Immature natural killer cell (primary cell): Measurements from ENCODE around the gene SPAG6. TPM values are rescaled to one million over a fixed set of nuclear protein-coding genes. Genes with fewer than 3 reads are reported as not detected.

ENCODE experiments used
- DNase-seq, 3 donors: peaks; one replicate each; pipeline ENCODE4 v3.0.0; 2022; ENCODE audit warnings: mixed read lengths in 1 of 3
- H3K27ac Mint-ChIP-seq, 6 donors: one replicate each; pipeline ENCODE4 v1.8.0; 2020; ENCODE audit warnings: mixed read lengths in 6 of 6, mild to moderate bottlenecking in 5 of 6, inconsistent platforms in 4 of 6, moderate library complexity in 3 of 6
- H3K27me3 Mint-ChIP-seq, 3 donors: one replicate each; pipeline ENCODE4 v1.8.0; 2020 to 2021; ENCODE audit warnings: low read depth in 3 of 3, mild to moderate bottlenecking in 3 of 3, mixed read lengths in 3 of 3, moderate library complexity in 3 of 3, inconsistent platforms in 1 of 3
- H3K36me3 Mint-ChIP-seq, 3 donors: one replicate each; pipeline ENCODE4 v1.8.0; 2020; ENCODE audit warnings: mixed read lengths in 3 of 3, inconsistent platforms in 2 of 3, mild to moderate bottlenecking in 2 of 3
- H3K4me1 Mint-ChIP-seq, 2 donors: one replicate each; pipeline ENCODE4 v1.8.0; 2020; ENCODE audit warnings: inconsistent platforms in 2 of 2, mild to moderate bottlenecking in 2 of 2, mixed read lengths in 2 of 2, moderate library complexity in 1 of 2
- H3K4me3 Mint-ChIP-seq, 5 donors: one replicate each; pipeline ENCODE4 v1.8.0; 2020; ENCODE audit warnings: mild to moderate bottlenecking in 5 of 5, mixed read lengths in 5 of 5, inconsistent platforms in 3 of 5, moderate library complexity in 3 of 5
- H3K9me3 Mint-ChIP-seq, 6 donors: one replicate each; pipeline ENCODE4 v1.8.0; 2020; ENCODE audit warnings: mild to moderate bottlenecking in 6 of 6, mixed read lengths in 6 of 6, inconsistent platforms in 4 of 6, moderate library complexity in 3 of 6
- polyA plus RNA-seq, 3 donors: library from polyadenylated mRNA; unstranded; fragments of 300-500 nt; fragmentation: Illumina TruSeq; gene quantifications; one replicate each; pipeline ENCODE4 v1.2.3, GENCODE V29; 2021

Gene SPAG6
- polyA plus RNA-seq, 3 donors from 2014 or later, result not detected

- Mint-ChIP-seq H3K27ac (peak overlapping the region in 1 of 6 donors; percentile 18), H3K4me3 (no peak overlapping the region), H3K4me1 (peaks cover 25 to 29% of the 10 kb centered on the region in 2 donors), H3K27me3 (peaks cover 1 to 7% (median 5%) of the 10 kb centered on the region in 3 donors), H3K36me3 (peaks cover 0 to 7% (median 0%) of the 10 kb centered on the region in 3 donors), H3K9me3 (no peaks in the 10 kb centered on the region)
- DNase-seq, result no peak
These were observed 97.2 kb downstream of the SPAG6 start for GRCh38 chr10:22442468-22442867.

GRCh38 chr10:22443175-22443901, 98.0 kb downstream of the SPAG6 start:
- H3K4me1 Mint-ChIP-seq, result peaks cover 18 to 21% of the 10 kb centered on the region in 2 donors
- H3K27ac Mint-ChIP-seq, result no peak overlapping the region
- H3K36me3 Mint-ChIP-seq, result peaks cover 0 to 7% (median 0%) of the 10 kb centered on the region in 3 donors
- H3K9me3 Mint-ChIP-seq, result no peaks in the 10 kb centered on the region
- H3K27me3 Mint-ChIP-seq, result peaks cover 0 to 5% (median 0%) of the 10 kb centered on the region in 3 donors
- H3K4me3 Mint-ChIP-seq, result no peak overlapping the region
- DNase-seq, result no peak

- Mint-ChIP-seq H3K27me3 (peaks cover 0 to 10% (median 0%) of the 10 kb centered on the region in 3 donors), H3K27ac (no peak overlapping the region), H3K4me3 (no peak overlapping the region), H3K9me3 (no peaks in the 10 kb centered on the region), H3K4me1 (peaks cover 9 to 11% of the 10 kb centered on the region in 2 donors), H3K36me3 (peaks cover 0 to 7% (median 0%) of the 10 kb centered on the region in 3 donors)
- no peak for DNase-seq
These were observed 99.0 kb downstream of the SPAG6 start for GRCh38 chr10:22444219-22444788.

GRCh38 chr10:22445495-22445894, 100.2 kb downstream of the SPAG6 start:
- Mint-ChIP-seq H3K27ac (no peak overlapping the region), H3K27me3 (peaks cover 0 to 10% (median 0%) of the 10 kb centered on the region in 3 donors), H3K36me3 (peaks cover 0 to 3% (median 0%) of the 10 kb centered on the region in 3 donors), H3K4me3 (no peak overlapping the region), H3K4me1 (peaks cover 0 to 1% of the 10 kb centered on the region in 2 donors), H3K9me3 (no peaks in the 10 kb centered on the region)
- no peak for DNase-seq

GRCh38 chr10:22447068-22447467, 101.8 kb downstream of the SPAG6 start:
- no peak for DNase-seq
- Mint-ChIP-seq H3K4me3 (no peak overlapping the region), H3K36me3 (peaks cover 0 to 8% (median 2%) of the 10 kb centered on the region in 3 donors), H3K27ac (no peak overlapping the region), H3K4me1 (no peaks in the 10 kb centered on the region), H3K9me3 (no peaks in the 10 kb centered on the region), H3K27me3 (peaks cover 0 to 10% (median 0%) of the 10 kb centered on the region in 3 donors)

DNA sequence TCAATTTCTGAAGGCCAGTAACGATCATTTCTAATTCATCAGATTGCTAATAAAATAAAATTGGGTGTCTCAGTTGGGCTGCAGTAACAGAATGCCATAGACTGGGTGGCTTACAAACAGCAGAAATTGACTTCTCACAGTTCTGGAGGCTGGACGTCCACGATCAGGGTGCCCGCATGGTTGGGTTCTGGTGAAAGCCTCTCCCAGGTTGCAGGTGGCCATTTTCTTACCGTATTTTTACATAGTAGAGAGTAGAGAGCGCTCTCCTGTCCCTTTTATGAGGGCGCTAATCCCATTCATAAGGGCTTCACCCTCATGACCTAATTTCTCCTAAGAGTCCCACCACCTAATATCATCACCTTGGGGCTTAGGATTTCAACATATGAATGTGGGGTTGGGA, 106.0 kb downstream of the SPAG6 start:
- Mint-ChIP-seq H3K9me3 (no peaks in the 10 kb centered on the region), H3K36me3 (peaks cover 0 to 4% (median 2%) of the 10 kb centered on the region in 3 donors), H3K4me3 (no peak overlapping the region), H3K4me1 (no peaks in the 10 kb centered on the region), H3K27me3 (peaks cover 3 to 8% (median 3%) of the 10 kb centered on the region in 3 donors), H3K27ac (no peak overlapping the region)
- DNase-seq, result no peak

DNA sequence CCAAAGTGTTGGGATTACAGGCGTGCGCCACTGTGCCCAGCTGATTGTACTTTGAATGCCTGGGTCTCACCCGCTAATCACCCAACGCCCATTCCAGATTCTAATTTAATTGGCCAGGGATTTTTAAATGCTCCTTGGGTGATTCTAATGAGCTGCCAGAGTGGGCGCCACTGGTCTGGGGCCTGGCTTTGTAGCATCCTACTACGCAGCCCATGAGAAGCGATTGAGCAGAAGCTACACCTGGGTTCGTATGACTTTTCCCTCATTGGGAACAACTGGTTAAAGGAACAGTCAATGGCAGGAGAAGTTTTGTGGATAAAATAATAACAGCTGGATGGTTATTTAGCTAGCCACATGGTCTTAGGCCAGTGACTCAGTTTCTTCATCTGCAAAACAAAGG, 108.0 kb downstream of the SPAG6 start:
- H3K9me3 Mint-ChIP-seq, result no peaks in the 10 kb centered on the region
- no peaks in the 10 kb centered on the region for H3K4me1 Mint-ChIP-seq
- no peak overlapping the region for H3K27ac Mint-ChIP-seq
- peaks cover 3 to 7% (median 3%) of the 10 kb centered on the region in 3 donors for H3K27me3 Mint-ChIP-seq
- H3K4me3 Mint-ChIP-seq, result no peak overlapping the region
- peaks cover 0 to 8% (median 2%) of the 10 kb centered on the region in 3 donors for H3K36me3 Mint-ChIP-seq
- DNase-seq, result no peak

DNA sequence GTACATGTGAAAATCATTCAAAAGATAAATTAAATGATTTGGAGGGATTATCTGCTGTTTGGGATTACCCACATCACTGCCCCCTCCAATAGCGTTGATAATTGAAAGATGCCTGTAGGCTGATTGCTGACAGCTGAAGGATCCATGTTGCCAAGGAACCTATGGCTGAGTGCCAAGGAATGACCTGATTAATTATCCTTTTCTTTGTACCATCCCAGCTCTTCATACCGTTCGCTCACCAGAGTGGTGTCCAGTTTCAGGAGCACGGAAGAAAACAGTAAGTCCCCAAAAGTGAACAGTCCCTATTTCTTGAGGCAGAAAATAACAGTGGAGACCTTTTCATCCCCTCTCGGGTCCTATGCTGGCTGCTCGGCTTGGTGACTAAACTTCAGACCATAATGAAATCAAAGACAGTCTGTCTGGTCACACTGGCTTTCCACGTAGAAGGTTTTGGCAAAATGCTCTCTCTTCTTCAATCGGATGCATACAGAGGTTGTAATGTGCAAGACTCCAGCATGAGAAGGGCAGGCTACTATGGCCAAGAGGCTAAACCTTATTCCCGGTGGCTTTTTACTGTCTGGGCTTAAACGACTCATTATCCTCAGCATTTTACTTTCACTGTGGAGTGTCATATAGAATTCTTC, 108.8 kb downstream of the SPAG6 start:
- H3K27ac Mint-ChIP-seq, result no peak overlapping the region
- no peak for DNase-seq

DNA sequence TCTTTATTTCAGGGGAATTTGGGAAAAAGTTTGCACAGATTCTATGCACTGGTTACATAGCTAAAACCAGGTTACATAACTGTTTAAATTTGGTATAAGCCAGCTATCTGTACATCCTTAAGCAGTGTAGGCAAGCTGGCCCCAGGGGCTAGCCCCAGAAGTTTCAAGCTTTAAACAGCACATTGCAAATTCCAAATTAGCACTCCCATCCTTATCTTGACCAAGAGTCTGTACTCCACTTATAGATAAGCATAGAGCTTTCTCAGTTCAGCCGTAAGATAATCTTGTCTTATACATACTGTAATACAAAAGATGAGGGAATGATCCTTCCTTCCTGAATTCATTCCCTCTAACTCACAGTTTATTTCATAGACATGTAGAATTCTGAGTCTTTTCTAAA, 109.3 kb downstream of the SPAG6 start:
- Mint-ChIP-seq H3K27ac (no peak overlapping the region), H3K27me3 (peaks cover 2 to 3% (median 3%) of the 10 kb centered on the region in 3 donors), H3K36me3 (peaks cover 0 to 8% (median 2%) of the 10 kb centered on the region in 3 donors), H3K9me3 (no peaks in the 10 kb centered on the region), H3K4me1 (no peaks in the 10 kb centered on the region), H3K4me3 (no peak overlapping the region)
- no peak for DNase-seq

More for the DNA sequence above, 108.8 kb downstream of the SPAG6 start:
- H3K9me3 Mint-ChIP-seq, result no peaks in the 10 kb centered on the region
- H3K27me3 Mint-ChIP-seq, result peaks cover 2 to 3% (median 3%) of the 10 kb centered on the region in 3 donors
- H3K4me3 Mint-ChIP-seq, result no peak overlapping the region
- H3K36me3 Mint-ChIP-seq, result peaks cover 0 to 8% (median 2%) of the 10 kb centered on the region in 3 donors
- no peaks in the 10 kb centered on the region for H3K4me1 Mint-ChIP-seq

DNA sequence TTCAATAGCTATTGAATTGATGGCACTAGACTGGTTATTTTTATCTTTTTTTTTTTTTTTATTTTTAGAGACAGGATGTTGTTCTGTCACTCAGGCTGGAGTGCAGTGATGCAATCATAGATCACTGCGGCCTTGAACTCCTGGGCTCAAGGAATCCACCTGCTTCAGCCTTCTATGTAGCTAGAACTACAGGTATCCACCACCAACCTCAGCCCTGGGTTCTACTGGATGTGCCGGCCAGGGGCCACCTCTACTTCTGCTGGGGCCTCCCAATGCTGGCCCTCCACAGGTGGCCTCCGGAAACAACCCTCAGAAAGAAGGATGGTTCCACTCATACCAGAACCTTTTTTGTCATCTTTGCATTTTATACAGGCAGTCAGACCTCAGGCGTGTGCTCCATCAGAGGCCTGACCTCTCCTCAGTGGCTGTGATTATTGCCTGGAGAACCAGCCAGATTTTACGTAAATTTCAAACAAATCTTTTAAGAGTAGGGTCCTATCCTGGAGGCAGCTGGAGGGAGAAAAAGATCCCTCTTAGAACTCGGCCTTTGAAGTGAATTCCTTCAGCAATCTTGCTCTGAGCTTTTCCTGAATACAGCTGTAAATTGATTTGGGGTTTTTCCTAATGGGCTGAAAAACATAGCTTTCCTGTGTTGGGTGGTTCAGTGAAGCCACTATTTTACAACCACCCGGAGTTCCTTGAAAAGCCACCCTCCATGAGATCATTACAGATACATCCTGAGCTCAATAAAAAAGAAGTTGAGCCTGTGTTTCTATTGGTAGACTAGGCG, 110.0 kb downstream of the SPAG6 start:
- no peaks in the 10 kb centered on the region for H3K9me3 Mint-ChIP-seq
- H3K36me3 Mint-ChIP-seq, result peaks cover 0 to 8% (median 2%) of the 10 kb centered on the region in 3 donors
- H3K27ac Mint-ChIP-seq, result no peak overlapping the region
- no peak for DNase-seq
- no peaks in the 10 kb centered on the region for H3K4me1 Mint-ChIP-seq
- H3K4me3 Mint-ChIP-seq, result no peak overlapping the region
- peaks cover 2 to 3% (median 3%) of the 10 kb centered on the region in 3 donors for H3K27me3 Mint-ChIP-seq

DNA sequence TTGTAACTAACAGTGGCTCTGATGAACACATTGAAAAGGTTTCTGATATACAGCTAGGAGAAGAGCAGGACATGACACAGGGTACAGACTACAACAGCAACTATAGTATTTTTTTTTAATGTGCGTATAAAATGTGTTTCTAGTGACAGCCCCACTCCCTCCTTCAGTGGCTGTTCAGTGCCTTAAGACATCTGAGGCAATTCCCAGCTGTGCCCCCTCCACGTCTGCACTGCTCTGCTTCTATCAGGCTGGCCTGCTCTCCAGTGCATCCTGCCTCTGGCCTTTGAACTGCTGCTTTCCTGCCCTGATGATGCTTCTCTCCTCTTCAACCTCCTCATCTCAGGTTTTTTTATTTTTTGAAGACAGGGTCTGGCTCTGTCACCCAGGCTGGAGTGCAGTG, 111.2 kb downstream of the SPAG6 start:
- no peak overlapping the region for H3K4me3 Mint-ChIP-seq
- H3K27me3 Mint-ChIP-seq, result peaks cover 2 to 3% (median 3%) of the 10 kb centered on the region in 3 donors
- no peak for DNase-seq
- H3K27ac Mint-ChIP-seq, result no peak overlapping the region
- no peaks in the 10 kb centered on the region for H3K4me1 Mint-ChIP-seq
- H3K9me3 Mint-ChIP-seq, result no peaks in the 10 kb centered on the region
- H3K36me3 Mint-ChIP-seq, result peaks cover 0 to 5% (median 2%) of the 10 kb centered on the region in 3 donors

GRCh38 chr10:22458272-22459038, 113.2 kb downstream of the SPAG6 start:
- H3K36me3 Mint-ChIP-seq, result peaks cover 0 to 3% (median 0%) of the 10 kb centered on the region in 3 donors
- H3K4me3 Mint-ChIP-seq, result no peak overlapping the region
- H3K27me3 Mint-ChIP-seq, result peaks cover 0 to 2% (median under 1%) of the 10 kb centered on the region in 3 donors
- no peak for DNase-seq
- H3K9me3 Mint-ChIP-seq, result no peaks in the 10 kb centered on the region
- no peaks in the 10 kb centered on the region for H3K4me1 Mint-ChIP-seq
- no peak overlapping the region for H3K27ac Mint-ChIP-seq

GRCh38 chr10:22459496-22459895, 114.2 kb downstream of the SPAG6 start:
- Mint-ChIP-seq H3K36me3 (peaks cover 0 to 3% (median 0%) of the 10 kb centered on the region in 3 donors), H3K4me3 (no peak overlapping the region), H3K4me1 (no peaks in the 10 kb centered on the region), H3K27me3 (peaks cover 0 to 2% (median 0%) of the 10 kb centered on the region in 3 donors), H3K9me3 (no peaks in the 10 kb centered on the region), H3K27ac (no peak overlapping the region)
- DNase-seq, result no peak
